Measurements from ENCODE around the gene CACTIN. TPM values are rescaled to one million over a fixed set of nuclear protein-coding genes. Genes with fewer than 3 reads are reported as not detected.

Gene CACTIN
- total and polyA plus RNA-seq, 9 donors: 2.7 to 39.1 (median 28.8) TPM

DNA sequence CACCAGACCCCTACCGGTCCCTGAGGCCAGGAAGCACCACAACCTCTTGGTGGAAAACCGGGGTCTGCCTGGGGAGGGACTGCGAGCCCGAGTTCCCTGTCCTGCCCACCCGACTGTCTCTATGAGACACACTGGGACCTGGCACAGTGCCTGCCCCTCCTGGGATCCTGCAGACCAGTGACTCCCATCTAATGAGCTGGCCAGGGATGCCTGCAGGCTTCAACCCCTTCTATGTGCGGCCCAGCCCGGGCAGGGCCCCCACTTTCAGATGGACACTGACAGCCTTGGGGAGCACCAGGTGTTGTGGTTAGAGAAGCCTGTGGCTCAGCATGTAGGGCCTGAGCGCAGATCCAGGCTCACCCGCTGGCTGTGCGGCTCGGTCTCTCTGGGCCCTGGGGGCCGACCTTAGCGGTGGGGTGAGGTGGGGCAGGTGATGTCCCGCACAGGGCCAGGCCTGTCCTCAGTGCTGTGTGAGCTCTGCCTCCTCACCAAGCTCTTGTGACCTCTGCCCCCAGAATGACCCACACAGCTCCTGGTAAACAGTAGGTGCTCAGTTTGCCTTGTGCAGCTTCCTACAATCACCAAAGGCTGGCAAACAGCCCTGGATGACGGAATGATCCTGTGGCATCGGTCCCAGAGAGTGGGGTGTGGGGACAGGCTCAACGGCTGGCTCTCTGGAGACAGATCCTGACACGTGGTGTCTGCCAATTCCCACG, 17.9 kb upstream of the CACTIN start:
- no peak overlapping the region for H3K4me3 ChIP-seq
- DNase-seq: no peak
- no peak overlapping the region for H3K27ac ChIP-seq
- TF ChIP-seq, protein P1, sequence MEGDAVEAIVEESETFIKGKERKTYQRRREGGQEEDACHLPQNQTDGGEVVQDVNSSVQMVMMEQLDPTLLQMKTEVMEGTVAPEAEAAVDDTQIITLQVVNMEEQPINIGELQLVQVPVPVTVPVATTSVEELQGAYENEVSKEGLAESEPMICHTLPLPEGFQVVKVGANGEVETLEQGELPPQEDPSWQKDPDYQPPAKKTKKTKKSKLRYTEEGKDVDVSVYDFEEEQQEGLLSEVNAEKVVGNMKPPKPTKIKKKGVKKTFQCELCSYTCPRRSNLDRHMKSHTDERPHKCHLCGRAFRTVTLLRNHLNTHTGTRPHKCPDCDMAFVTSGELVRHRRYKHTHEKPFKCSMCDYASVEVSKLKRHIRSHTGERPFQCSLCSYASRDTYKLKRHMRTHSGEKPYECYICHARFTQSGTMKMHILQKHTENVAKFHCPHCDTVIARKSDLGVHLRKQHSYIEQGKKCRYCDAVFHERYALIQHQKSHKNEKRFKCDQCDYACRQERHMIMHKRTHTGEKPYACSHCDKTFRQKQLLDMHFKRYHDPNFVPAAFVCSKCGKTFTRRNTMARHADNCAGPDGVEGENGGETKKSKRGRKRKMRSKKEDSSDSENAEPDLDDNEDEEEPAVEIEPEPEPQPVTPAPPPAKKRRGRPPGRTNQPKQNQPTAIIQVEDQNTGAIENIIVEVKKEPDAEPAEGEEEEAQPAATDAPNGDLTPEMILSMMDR (IDR thresholded peaks at IDR 0.05): no peak
- TF ChIP-seq EP300 (IDR thresholded peaks at IDR 0.05): no peak
- TF ChIP-seq POLR2A (IDR thresholded peaks at IDR 0.05): no peak
- H3K36me3 ChIP-seq: no peaks in the 10 kb centered on the region
- H3K27me3 ChIP-seq: no peaks in the 10 kb centered on the region
- intact Hi-C loops (cut with DNase I): no loop called here
- no peaks in the 10 kb centered on the region for H3K4me1 ChIP-seq (ENCODE audit: insufficient read depth)
- WGBS, 3 donors: 77 to 78% (median 77%) methylated on average over 17 to 19 of the region's 19 CpGs
- H3K9me3 ChIP-seq: no peaks in the 10 kb centered on the region

DNA sequence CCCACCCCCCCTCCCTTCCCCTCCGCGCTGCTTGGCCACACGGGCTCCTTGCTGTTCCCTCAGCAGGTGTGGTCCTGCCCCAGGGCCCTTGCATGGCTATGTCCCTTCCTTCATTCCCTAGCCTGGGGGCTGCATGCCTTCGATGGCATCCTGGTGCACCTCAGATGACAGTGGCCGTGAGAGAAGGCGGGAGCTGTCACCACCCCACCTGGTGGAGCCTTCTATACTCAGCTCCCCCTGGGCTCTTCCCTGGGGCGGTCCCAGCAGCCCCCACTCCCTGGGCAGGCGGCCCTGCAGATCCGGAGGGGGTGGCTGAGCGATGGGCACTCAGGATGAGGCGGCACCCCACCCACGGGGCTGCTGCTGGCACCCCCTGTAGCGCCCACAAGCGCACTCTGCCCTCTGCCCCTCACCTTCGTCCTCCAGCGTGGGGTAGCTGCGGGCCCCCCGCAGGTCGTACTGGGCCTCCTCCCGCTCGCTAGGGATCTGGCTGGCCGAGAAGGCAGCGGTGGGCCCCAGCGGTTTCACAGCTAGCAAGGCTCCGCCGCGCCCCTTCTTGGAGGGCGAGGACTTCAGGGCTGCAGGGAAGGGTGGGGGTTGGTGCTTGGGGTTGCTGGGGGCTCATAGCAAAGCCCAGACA, 17.2 kb upstream of the CACTIN start:
- no peak for DNase-seq
- WGBS, 3 donors: 88 to 91% (median 90%) methylated on average over 27 to 28 of the region's 28 CpGs
- Histone ChIP-seq H3K27me3 (no peaks in the 10 kb centered on the region), H3K27ac (no peak overlapping the region), H3K4me1 (ENCODE audit: insufficient read depth) (no peaks in the 10 kb centered on the region), H3K4me3 (no peak overlapping the region), H3K9me3 (no peaks in the 10 kb centered on the region), H3K36me3 (no peaks in the 10 kb centered on the region)
- intact Hi-C loops (cut with DNase I): no loop called here
- no peak for TF ChIP-seq EP300 (IDR thresholded peaks at IDR 0.05)
- no peak for TF ChIP-seq POLR2A (IDR thresholded peaks at IDR 0.05)
- TF ChIP-seq, protein P1 (IDR thresholded peaks at IDR 0.05): no peak

DNA sequence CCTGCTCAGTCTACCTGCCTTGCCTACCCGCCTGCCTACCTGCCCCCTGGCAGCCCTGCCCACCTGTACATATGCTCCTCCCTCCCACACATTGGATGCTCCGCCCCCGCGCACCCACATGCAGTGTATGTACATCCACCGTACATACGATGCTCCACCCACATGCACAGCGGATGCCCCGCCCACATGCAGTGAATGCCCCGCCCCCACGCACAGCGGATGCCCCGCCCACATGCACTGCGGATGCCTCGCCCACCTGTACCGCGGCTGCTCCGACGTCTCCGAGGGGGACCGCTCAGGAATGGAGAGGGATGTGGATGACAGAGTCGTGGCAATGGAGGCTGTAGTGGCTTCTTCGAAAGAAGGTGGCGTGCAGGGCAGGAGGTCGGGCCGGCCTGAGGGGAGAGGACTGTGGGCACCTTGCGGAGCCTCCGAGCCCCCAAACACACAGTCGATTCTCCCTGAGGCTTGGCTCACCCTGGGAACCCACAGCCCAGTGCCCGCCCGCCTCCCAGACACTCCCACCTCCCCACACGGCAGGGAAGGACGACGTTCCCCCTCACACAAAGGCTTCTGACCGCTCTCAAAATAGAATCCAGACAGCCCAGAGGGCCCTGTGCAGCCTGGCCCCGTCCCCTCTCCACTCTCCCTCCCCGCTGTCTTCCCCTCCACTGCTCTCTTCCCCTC, 16.5 kb upstream of the CACTIN start:
- TF ChIP-seq EP300 (IDR thresholded peaks at IDR 0.05) (no peak), POLR2A (IDR thresholded peaks at IDR 0.05) (no peak)
- TF ChIP-seq, protein P1 (IDR thresholded peaks at IDR 0.05): no peak
- Histone ChIP-seq H3K4me3 (no peak overlapping the region), H3K9me3 (no peaks in the 10 kb centered on the region), H3K27ac (no peak overlapping the region), H3K36me3 (no peaks in the 10 kb centered on the region), H3K27me3 (no peaks in the 10 kb centered on the region), H3K4me1 (ENCODE audit: insufficient read depth) (no peaks in the 10 kb centered on the region)
- DNase-seq: no peak
- intact Hi-C loops (cut with DNase I): no loop called here
- WGBS, 3 donors: 83 to 87% (median 85%) methylated on average over 35 to 36 of the region's 36 CpGs

DNA sequence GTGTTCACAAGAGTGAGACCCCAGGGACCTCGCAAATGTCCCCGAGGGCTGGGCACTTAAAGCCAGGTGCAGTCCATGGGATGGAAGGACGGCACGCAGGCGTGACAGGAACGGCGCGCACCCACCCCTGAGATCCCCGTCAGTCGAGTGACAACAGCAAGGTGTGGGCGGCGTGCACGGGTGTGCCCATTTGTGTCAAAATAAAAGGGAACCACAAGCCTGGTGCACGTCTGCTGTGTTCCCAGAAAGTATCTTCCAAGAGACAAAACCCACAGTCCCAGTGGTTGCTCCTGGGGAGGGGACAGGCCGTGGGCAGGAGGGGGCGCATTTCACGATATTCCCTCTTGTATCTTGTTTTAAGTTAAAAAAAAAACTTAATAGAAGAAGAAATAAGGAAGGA, 15.7 kb upstream of the CACTIN start:
- Histone ChIP-seq H3K4me1 (ENCODE audit: insufficient read depth) (no peaks in the 10 kb centered on the region), H3K9me3 (no peaks in the 10 kb centered on the region), H3K27ac (no peak overlapping the region), H3K4me3 (no peak overlapping the region), H3K27me3 (no peaks in the 10 kb centered on the region), H3K36me3 (no peaks in the 10 kb centered on the region)
- intact Hi-C loops (cut with DNase I): no loop called here
- no peak for DNase-seq
- TF ChIP-seq POLR2A (IDR thresholded peaks at IDR 0.05): no peak
- 88 to 91% (median 90%) methylated on average over 17 of the region's 17 CpGs for WGBS, 3 donors
